ENCODE data around the gene AVL9. TPM values are rescaled to one million over a fixed set of nuclear protein-coding genes. Genes with fewer than 3 reads are reported as not detected.
A peak's percentile ranks its signal among the peaks of the same experiment; 100 is the strongest.

Gene AVL9
- total RNA-seq, 1 donor from 2014 or later, result 33.1 TPM

GRCh38 chr7:32532716-32533115, 37.4 kb downstream of the AVL9 start:
- no peak for DNase-seq (ENCODE audit: extremely low read depth, low read depth, low spot score)

- no peak for DNase-seq (ENCODE audit: extremely low read depth, low read depth, low spot score)
These were observed 38.2 kb downstream of the AVL9 start for GRCh38 chr7:32533276-32534029.

- no peak for DNase-seq (ENCODE audit: extremely low read depth, low read depth, low spot score)
These were observed 39.9 kb downstream of the AVL9 start for GRCh38 chr7:32535162-32535702.

GRCh38 chr7:32536016-32536415, 40.7 kb downstream of the AVL9 start:
- DNase-seq (ENCODE audit: extremely low read depth, low read depth, low spot score), result no peak

- DNase-seq (ENCODE audit: extremely low read depth, low read depth, low spot score), result peak; percentile 44
These were observed 41.3 kb downstream of the AVL9 start for GRCh38 chr7:32536585-32536984.

- no peak for DNase-seq (ENCODE audit: extremely low read depth, low read depth, low spot score)
These were observed 42.5 kb downstream of the AVL9 start for GRCh38 chr7:32537760-32538159.

- no peak for DNase-seq (ENCODE audit: extremely low read depth, low read depth, low spot score)
These were observed 44.1 kb downstream of the AVL9 start for GRCh38 chr7:32539366-32539765.

GRCh38 chr7:32539919-32540531, 44.7 kb downstream of the AVL9 start:
- DNase-seq (ENCODE audit: extremely low read depth, low read depth, low spot score), result no peak

- DNase-seq (ENCODE audit: extremely low read depth, low read depth, low spot score), result no peak
These were observed 47.3 kb downstream of the AVL9 start for GRCh38 chr7:32542595-32542994.

GRCh38 chr7:32559480-32559879, 64.2 kb downstream of the AVL9 start:
- DNase-seq (ENCODE audit: extremely low read depth, low read depth, low spot score), result no peak

GRCh38 chr7:32560075-32560474, 64.8 kb downstream of the AVL9 start:
- DNase-seq (ENCODE audit: extremely low read depth, low read depth, low spot score), result no peak

GRCh38 chr7:32561613-32562012, 66.3 kb downstream of the AVL9 start:
- DNase-seq (ENCODE audit: extremely low read depth, low read depth, low spot score), result no peak

- DNase-seq (ENCODE audit: extremely low read depth, low read depth, low spot score), result no peak
These were observed 69.3 kb downstream of the AVL9 start for GRCh38 chr7:32564542-32564941.

- DNase-seq (ENCODE audit: extremely low read depth, low read depth, low spot score), result no peak
These were observed 74.3 kb downstream of the AVL9 start for GRCh38 chr7:32569388-32570289.

- DNase-seq (ENCODE audit: extremely low read depth, low read depth, low spot score), result no peak
These were observed 77.9 kb downstream of the AVL9 start for GRCh38 chr7:32573110-32573687.

GRCh38 chr7:32574626-32575025, 79.3 kb downstream of the AVL9 start:
- no peak for DNase-seq (ENCODE audit: extremely low read depth, low read depth, low spot score)

- DNase-seq (ENCODE audit: extremely low read depth, low read depth, low spot score), result no peak
These were observed 82.1 kb downstream of the AVL9 start for GRCh38 chr7:32577421-32577820.

GRCh38 chr7:32579776-32580175, 84.5 kb downstream of the AVL9 start:
- no peak for DNase-seq (ENCODE audit: extremely low read depth, low read depth, low spot score)

- no peak for DNase-seq (ENCODE audit: extremely low read depth, low read depth, low spot score)
These were observed 85.4 kb downstream of the AVL9 start for GRCh38 chr7:32580646-32581045.

- DNase-seq (ENCODE audit: extremely low read depth, low read depth, low spot score), result no peak
These were observed 86.7 kb downstream of the AVL9 start for GRCh38 chr7:32582036-32582435.

- DNase-seq (ENCODE audit: extremely low read depth, low read depth, low spot score), result no peak
These were observed 88.5 kb downstream of the AVL9 start for GRCh38 chr7:32583791-32584190.
